H9 (cell line): ENCODE results near the gene RARB. TPM values are rescaled to one million over a fixed set of nuclear protein-coding genes. Genes with fewer than 3 reads are reported as not detected.

ENCODE experiments used
- DNase-seq: peaks from one replicate; pipeline ENCODE4 v3.0.0-alpha.2; 2017
- H2AFZ ChIP-seq: one replicate; pipeline ENCODE4 v1.6.1; 2013; ENCODE audit warnings: mild to moderate bottlenecking, low read length, control low read depth, moderate library complexity
- H2AK5ac ChIP-seq: 2 replicates; pipeline ENCODE4 v1.6.1; 2013; ENCODE audit warnings: low read length, control low read depth, mixed read lengths; ENCODE audit not compliant: insufficient read length
- H2BK120ac ChIP-seq: one replicate; pipeline ENCODE4 v1.6.1; 2013; ENCODE audit warnings: low read depth, mild to moderate bottlenecking, low read length, control low read depth, inconsistent platforms; ENCODE audit not compliant: poor library complexity, severe bottlenecking
- H2BK12ac ChIP-seq: 2 replicates; pipeline ENCODE4 v1.6.1; 2013; ENCODE audit warnings: low read length, control low read depth, mixed read lengths, low read depth; ENCODE audit not compliant: insufficient read length
- H2BK15ac ChIP-seq: 2 replicates; pipeline ENCODE4 v1.6.1; 2013; ENCODE audit warnings: low read depth, low read length, control low read depth
- H2BK20ac ChIP-seq: one replicate; pipeline ENCODE4 v1.6.1; 2013; ENCODE audit warnings: low read depth, mild to moderate bottlenecking, low read length, control low read depth, inconsistent platforms; ENCODE audit not compliant: poor library complexity, severe bottlenecking
- H2BK5ac ChIP-seq: 2 replicates; pipeline ENCODE4 v1.6.1; 2013; ENCODE audit warnings: low read length, control low read depth, mixed read lengths; ENCODE audit not compliant: insufficient read length
- H3K14ac ChIP-seq: 2 replicates; pipeline ENCODE4 v1.6.1; 2013; ENCODE audit warnings: low read length, control low read depth; ENCODE audit not compliant: insufficient read depth
- H3K18ac ChIP-seq: 2 replicates; pipeline ENCODE4 v1.6.1; 2013; ENCODE audit warnings: low read depth, mild to moderate bottlenecking, mixed read lengths, low read length, control low read depth; ENCODE audit not compliant: insufficient read length
- H3K23ac ChIP-seq: 2 replicates; pipeline ENCODE4 v1.6.1; 2013; ENCODE audit warnings: low read length, control low read depth, mixed read lengths, low read depth; ENCODE audit not compliant: insufficient read length
- H3K23me2 ChIP-seq: 2 replicates; pipeline ENCODE4 v1.6.1; 2013; ENCODE audit warnings: low read depth, mild to moderate bottlenecking, mixed read lengths, low read length, control low read depth; ENCODE audit not compliant: insufficient read length, poor library complexity, severe bottlenecking
- H3K27ac ChIP-seq: 2 replicates; pipeline ENCODE4 v1.5.1; 2013; ENCODE audit warnings: low read length, control low read depth, mixed read lengths, low read depth; ENCODE audit not compliant: insufficient read length
- H3K27me3 ChIP-seq: 2 replicates; pipeline ENCODE4 v1.6.1; 2013; ENCODE audit warnings: low read length, control low read depth, inconsistent platforms; ENCODE audit not compliant: insufficient read depth
- H3K4ac ChIP-seq: 2 replicates; pipeline ENCODE4 v1.6.1; 2013; ENCODE audit warnings: low read depth, mild to moderate bottlenecking, control low read depth, inconsistent platforms, low read length, moderate library complexity
- H3K4me1 ChIP-seq: 2 replicates; pipeline ENCODE4 v1.6.1; 2013; ENCODE audit warnings: low read length, control low read depth, inconsistent platforms; ENCODE audit not compliant: insufficient read depth
- H3K4me2 ChIP-seq: 2 replicates; pipeline ENCODE4 v1.6.1; 2013; ENCODE audit warnings: low read length, control low read depth, mixed read lengths; ENCODE audit not compliant: insufficient read length, insufficient read depth
- H3K56ac ChIP-seq: 2 replicates; pipeline ENCODE4 v1.6.1; 2013; ENCODE audit warnings: low read depth, mild to moderate bottlenecking, mixed read lengths, low read length, control low read depth; ENCODE audit not compliant: insufficient read length
- H3K79me1 ChIP-seq: 2 replicates; pipeline ENCODE4 v1.6.1; 2013; ENCODE audit warnings: low read depth, mild to moderate bottlenecking, moderate library complexity, low read length, control low read depth, inconsistent platforms; ENCODE audit not compliant: insufficient read depth, poor library complexity, severe bottlenecking
- H3K79me2 ChIP-seq: 2 replicates; pipeline ENCODE4 v1.6.1; 2013; ENCODE audit warnings: low read length, control low read depth, inconsistent platforms; ENCODE audit not compliant: insufficient read depth
- H3K9ac ChIP-seq: 2 replicates; pipeline ENCODE4 v1.6.1; 2013; ENCODE audit warnings: low read length, control low read depth, mixed read lengths; ENCODE audit not compliant: insufficient read length; ENCODE audit errors: extremely low read depth
- H3K9me3 ChIP-seq: one replicate; pipeline ENCODE4 v1.6.1; 2013; ENCODE audit warnings: low read depth, low read length, inconsistent platforms; ENCODE audit not compliant: control insufficient read depth
- H3T11ph ChIP-seq: one replicate; pipeline ENCODE4 v1.6.1; 2013; ENCODE audit warnings: mild to moderate bottlenecking, low read length, control low read depth, inconsistent platforms
- H4K20me1 ChIP-seq: one replicate; pipeline ENCODE4 v1.6.1; 2013; ENCODE audit not compliant: control insufficient read depth, insufficient read length, insufficient read depth
- H4K5ac ChIP-seq: 2 replicates; pipeline ENCODE4 v1.6.1; 2013; ENCODE audit warnings: low read depth, mild to moderate bottlenecking, mixed read lengths, low read length, control low read depth; ENCODE audit not compliant: insufficient read length
- H4K8ac ChIP-seq: replicated peaks from 2 replicates; pipeline ENCODE4 v1.6.1; 2013; ENCODE audit warnings: low read length, control low read depth, mixed read lengths, low read depth; ENCODE audit not compliant: insufficient read length
- H4K91ac ChIP-seq: 2 replicates; pipeline ENCODE4 v1.6.1; 2013; ENCODE audit warnings: low read depth, mild to moderate bottlenecking, moderate library complexity, mixed read lengths, low read length, control low read depth; ENCODE audit not compliant: insufficient read length
- H3K27ac Mint-ChIP-seq, 3 experiments: 2 replicates in 2 of 3; 3 replicates in 1 of 3; pipeline ENCODE4 v1.8.0; 2020 to 2021; ENCODE audit warnings: mixed read lengths in 3 of 3, mild to moderate bottlenecking in 1 of 3, moderate library complexity in 1 of 3
- H3K27me3 Mint-ChIP-seq: 2 replicates; pipeline ENCODE4 v1.8.0; 2021; ENCODE audit warnings: low read depth, mild to moderate bottlenecking, moderate library complexity, mixed read lengths
- H3K36me3 Mint-ChIP-seq, 3 experiments: 2 replicates in 2 of 3; 3 replicates in 1 of 3; pipeline ENCODE4 v1.8.0; 2020 to 2021; ENCODE audit warnings: low read depth in 3 of 3, mixed read lengths in 3 of 3; ENCODE audit not compliant: insufficient read depth in 1 of 3
- H3K4me1 Mint-ChIP-seq, 2 experiments: 2 replicates each; pipeline ENCODE4 v1.8.0; 2020; ENCODE audit warnings: mixed read lengths in 2 of 2
- H3K4me3 Mint-ChIP-seq, 2 experiments: 2 replicates in 1 of 2; 3 replicates in 1 of 2; pipeline ENCODE4 v1.8.0; 2020 to 2021; ENCODE audit warnings: mild to moderate bottlenecking in 2 of 2, mixed read lengths in 2 of 2, moderate library complexity in 1 of 2
- H3K9me3 Mint-ChIP-seq, 2 experiments: 2 replicates in 1 of 2; 3 replicates in 1 of 2; pipeline ENCODE4 v1.8.0; 2020; ENCODE audit warnings: mild to moderate bottlenecking in 2 of 2, mixed read lengths in 2 of 2, moderate library complexity in 1 of 2
- WGBS: extraction: QIAGEN DNeasy Blood & Tissue Kit; methylation state at CpG from one replicate; pipeline ENCODE4 v1.1.7; 2013; ENCODE audit warnings: missing lambda C conversion rate, low lambda C conversion rate, mixed read lengths; ENCODE audit not compliant: insufficient read length; ENCODE audit errors: extremely low coverage; 5-methylcytosine and 5-hydroxymethylcytosine counted together
- total RNA-seq: library from RNA; stranded (reverse); gene quantifications from 2 replicates; pipeline ENCODE4 v1.2.1, GENCODE V29; 2021
- TF ChIP-seq, protein P1 (sequence below): fragments of 200-600 bp; sonication (generic); conservative IDR thresholded peaks from 3 replicates; pipeline ENCODE4 v1.8.0; 2021; ENCODE audit warnings: antibody characterized with exemption, mild to moderate bottlenecking

Gene RARB
- total RNA-seq, 1 experiment from 2014 or later = 0.22 TPM

DNA sequence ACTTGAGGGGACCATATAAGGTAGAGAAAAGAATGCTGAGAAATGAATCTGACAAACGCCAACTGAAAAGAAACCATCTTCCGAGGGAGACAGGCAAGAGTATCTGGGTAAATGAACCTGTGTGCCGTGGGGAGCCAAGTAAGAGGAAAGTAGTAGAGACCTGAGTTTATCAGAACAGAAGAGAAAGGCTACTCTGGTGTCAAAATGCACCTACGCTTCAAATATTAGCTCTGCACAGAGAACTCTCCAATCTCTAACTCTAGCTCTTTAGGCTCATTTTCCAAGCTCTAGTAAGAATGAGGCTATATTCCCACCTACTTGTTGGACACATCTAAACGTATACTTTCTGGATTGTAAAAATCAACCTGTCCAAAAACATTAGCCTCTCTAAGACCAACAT, 183.1 kb downstream of the RARB start:
- no peak overlapping the region for H4K8ac ChIP-seq
- H3K9me3 Mint-ChIP-seq = no peaks in the 10 kb centered on the region
- no peak overlapping the region for H2AFZ ChIP-seq
- no peaks in the 10 kb centered on the region for H3K79me2 ChIP-seq
- H3K23ac ChIP-seq = no peak overlapping the region
- H2BK12ac ChIP-seq = no peak overlapping the region
- H3K4me1 ChIP-seq = no peaks in the 10 kb centered on the region
- no peak overlapping the region for H2AK5ac ChIP-seq
- peaks cover 26 to 71% (median 70%) of the 10 kb centered on the region in 3 experiments for H3K36me3 Mint-ChIP-seq
- H3K79me1 ChIP-seq = no peaks in the 10 kb centered on the region
- no peak for DNase-seq
- H2BK20ac ChIP-seq = no peak overlapping the region
- H3K4me3 Mint-ChIP-seq = no peak overlapping the region
- no peak overlapping the region for H3K27ac ChIP-seq
- no peaks in the 10 kb centered on the region for H3K23me2 ChIP-seq
- no CpG with 5 or more reads among the region's 5 CpGs for WGBS
- no peak overlapping the region for H2BK120ac ChIP-seq
- no peaks in the 10 kb centered on the region for H3K9me3 ChIP-seq
- no peak overlapping the region for H3K4ac ChIP-seq
- H3K14ac ChIP-seq = no peak overlapping the region
- no peak overlapping the region for H2BK15ac ChIP-seq
- H3K9ac ChIP-seq = no peak overlapping the region
- no peaks in the 10 kb centered on the region for H3K27me3 Mint-ChIP-seq
- no peak overlapping the region for H3K18ac ChIP-seq
- no peak overlapping the region for H3K4me2 ChIP-seq
- H2BK5ac ChIP-seq = no peak overlapping the region
- no peak overlapping the region for H4K5ac ChIP-seq
- H3T11ph ChIP-seq = no peak overlapping the region
- H4K91ac ChIP-seq = no peak overlapping the region
- no peaks in the 10 kb centered on the region for H3K27me3 ChIP-seq
- TF ChIP-seq, protein P1, sequence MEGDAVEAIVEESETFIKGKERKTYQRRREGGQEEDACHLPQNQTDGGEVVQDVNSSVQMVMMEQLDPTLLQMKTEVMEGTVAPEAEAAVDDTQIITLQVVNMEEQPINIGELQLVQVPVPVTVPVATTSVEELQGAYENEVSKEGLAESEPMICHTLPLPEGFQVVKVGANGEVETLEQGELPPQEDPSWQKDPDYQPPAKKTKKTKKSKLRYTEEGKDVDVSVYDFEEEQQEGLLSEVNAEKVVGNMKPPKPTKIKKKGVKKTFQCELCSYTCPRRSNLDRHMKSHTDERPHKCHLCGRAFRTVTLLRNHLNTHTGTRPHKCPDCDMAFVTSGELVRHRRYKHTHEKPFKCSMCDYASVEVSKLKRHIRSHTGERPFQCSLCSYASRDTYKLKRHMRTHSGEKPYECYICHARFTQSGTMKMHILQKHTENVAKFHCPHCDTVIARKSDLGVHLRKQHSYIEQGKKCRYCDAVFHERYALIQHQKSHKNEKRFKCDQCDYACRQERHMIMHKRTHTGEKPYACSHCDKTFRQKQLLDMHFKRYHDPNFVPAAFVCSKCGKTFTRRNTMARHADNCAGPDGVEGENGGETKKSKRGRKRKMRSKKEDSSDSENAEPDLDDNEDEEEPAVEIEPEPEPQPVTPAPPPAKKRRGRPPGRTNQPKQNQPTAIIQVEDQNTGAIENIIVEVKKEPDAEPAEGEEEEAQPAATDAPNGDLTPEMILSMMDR = no peak
- H4K20me1 ChIP-seq = no peaks in the 10 kb centered on the region
- no peak overlapping the region for H3K56ac ChIP-seq
- H3K27ac Mint-ChIP-seq = peak overlapping the region in 2 of 3 experiments; percentile 16 to 50; a peak in 3 of 7 replicates
- H3K4me1 Mint-ChIP-seq = no peaks in the 10 kb centered on the region
